BLaER1 (cell line): Measurements from ENCODE around the gene PFN3.
A peak's percentile ranks its signal among the peaks of the same experiment; 100 is the strongest.
"Not testable (repeated sequence)": the region's sequence is repeated elsewhere in the genome, so short reads cannot be mapped to it uniquely, and the experiment has no call there.

Experiments
- H3K27ac ChIP-seq: shearing (Covaris generic); formaldehyde crosslinking; 2 replicates; pipeline ENCODE4 v1.8.1; 2022
- H3K27me3 ChIP-seq: shearing (Covaris generic); formaldehyde crosslinking; 2 replicates; pipeline ENCODE4 v1.8.1; 2022
- H3K36me3 ChIP-seq: shearing (Covaris generic); formaldehyde crosslinking; 2 replicates; pipeline ENCODE4 v1.8.1; 2022
- H3K4me1 ChIP-seq: shearing (Covaris generic); formaldehyde crosslinking; 2 replicates; pipeline ENCODE4 v1.8.1; 2022
- H3K4me2 ChIP-seq: shearing (Covaris generic); formaldehyde crosslinking; 2 replicates; pipeline ENCODE4 v1.8.1; 2022
- H3K4me3 ChIP-seq: shearing (Covaris generic); formaldehyde crosslinking; 2 replicates; pipeline ENCODE4 v1.8.1; 2022
- H3K9ac ChIP-seq: shearing (Covaris generic); formaldehyde crosslinking; 2 replicates; pipeline ENCODE4 v1.8.1; 2022
- H3K9me3 ChIP-seq: shearing (Covaris generic); formaldehyde crosslinking; 2 replicates; pipeline ENCODE4 v1.8.1; 2022
- H4K20me1 ChIP-seq: shearing (Covaris generic); formaldehyde crosslinking; 2 replicates; pipeline ENCODE4 v1.8.1; 2022
- Cebpa-rat ChIP-seq: shearing (Covaris generic); IDR thresholded peaks from 2 replicates; pipeline ENCODE4 v1.8.1; 2022

PFN3 gene

GRCh38 chr5:177425801-177426565 is 25.5 kb upstream of the PFN3 start:
- TF ChIP-seq Cebpa-rat = no peak
- Histone ChIP-seq H3K36me3 (no peaks in the 10 kb centered on the region), H3K4me1 (peaks cover 48% of the 10 kb centered on the region), H3K4me3 (peak overlapping the region; percentile 97), H3K4me2 (peak overlapping the region; percentile 88), H3K27me3 (no peaks in the 10 kb centered on the region), H3K27ac (peak overlapping the region; percentile 71), H4K20me1 (peaks cover 20% of the 10 kb centered on the region), H3K9ac (peak overlapping the region; percentile 73), H3K9me3 (no peaks in the 10 kb centered on the region)

GRCh38 chr5:177425196-177425800 is 24.8 kb upstream of the PFN3 start:
- Histone ChIP-seq H3K9ac (peak overlapping the region; percentile 73), H3K4me1 (peaks cover 41% of the 10 kb centered on the region)
- no peak for TF ChIP-seq Cebpa-rat

DNA sequence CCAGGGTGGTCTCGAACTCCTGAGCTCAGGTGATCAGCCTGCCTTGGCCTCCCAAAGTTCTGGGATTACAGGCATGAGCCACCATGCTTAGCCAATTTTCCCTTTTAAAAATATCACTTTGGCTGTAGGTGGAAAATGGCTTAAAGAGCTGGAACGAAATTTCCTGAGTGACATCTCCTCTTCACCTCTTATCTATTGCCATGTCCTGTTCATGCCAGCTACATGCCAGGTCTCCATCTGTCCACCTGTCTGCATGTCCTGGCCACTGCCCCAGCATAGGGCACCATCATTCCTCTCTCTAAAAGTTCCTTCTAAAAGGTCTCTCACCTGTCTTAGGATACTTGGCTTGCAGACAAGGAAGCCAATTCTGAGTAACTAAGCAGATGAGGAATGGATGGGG is 23.2 kb upstream of the PFN3 start:
- Histone ChIP-seq H3K27ac (no peak overlapping the region), H3K27me3 (no peaks in the 10 kb centered on the region), H3K4me2 (no peak overlapping the region), H3K4me1 (peaks cover 25% of the 10 kb centered on the region), H3K36me3 (no peaks in the 10 kb centered on the region), H3K9ac (no peak overlapping the region), H3K4me3 (no peak overlapping the region), H4K20me1 (peaks cover 16% of the 10 kb centered on the region), H3K9me3 (no peaks in the 10 kb centered on the region)
- no peak for TF ChIP-seq Cebpa-rat

More at GRCh38 chr5:177425196-177425800, 24.8 kb upstream of the PFN3 start:
- Histone ChIP-seq H3K4me3 (peak overlapping the region; percentile 67), H3K4me2 (peak overlapping the region; percentile 88), H3K27ac (peak overlapping the region; percentile 71), H3K27me3 (no peaks in the 10 kb centered on the region), H4K20me1 (peaks cover 20% of the 10 kb centered on the region), H3K36me3 (no peaks in the 10 kb centered on the region), H3K9me3 (no peaks in the 10 kb centered on the region)

DNA sequence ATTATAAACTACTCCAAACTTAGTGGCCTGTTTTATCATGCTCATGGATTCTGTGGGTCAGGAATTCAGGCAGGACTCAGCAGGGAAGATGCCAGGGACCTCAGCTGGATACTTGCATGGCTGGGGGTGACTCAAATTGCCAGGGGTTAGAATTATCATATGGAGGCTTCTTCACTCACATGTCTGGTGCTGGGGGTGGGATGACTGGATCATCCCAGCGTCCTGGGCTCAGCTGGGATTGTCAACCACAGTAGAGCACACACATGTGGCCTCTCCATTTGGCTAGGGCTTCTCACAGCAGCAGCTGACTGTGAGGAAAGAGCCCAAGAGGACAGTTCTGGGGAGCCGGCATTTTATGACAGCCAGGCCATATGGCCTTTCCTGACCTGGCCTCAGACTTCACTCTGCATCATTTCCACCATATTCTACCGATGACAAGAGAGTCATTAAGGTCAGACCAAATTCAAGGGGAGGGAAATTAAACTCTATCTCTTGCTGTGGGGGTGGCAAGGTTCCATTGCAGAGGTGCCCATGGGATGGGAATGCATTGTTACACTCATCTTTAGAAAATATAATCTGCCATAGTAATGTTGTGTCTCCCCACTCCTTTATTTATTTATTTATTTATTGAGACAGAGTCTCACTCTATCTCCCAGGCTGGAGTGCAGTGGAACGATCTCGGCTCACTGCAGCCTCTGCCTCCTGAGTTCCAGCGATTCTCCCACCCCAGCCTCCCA is 20.8 kb upstream of the PFN3 start:
- no peak overlapping the region for H3K4me3 ChIP-seq
- H3K27ac ChIP-seq = no peak overlapping the region
- no peaks in the 10 kb centered on the region for H3K36me3 ChIP-seq
- no peak for TF ChIP-seq Cebpa-rat
- no peaks in the 10 kb centered on the region for H3K9me3 ChIP-seq
- H3K4me1 ChIP-seq = peaks cover 9% of the 10 kb centered on the region
- no peak overlapping the region for H3K9ac ChIP-seq
- no peak overlapping the region for H3K4me2 ChIP-seq
- H4K20me1 ChIP-seq = no peaks in the 10 kb centered on the region
- H3K27me3 ChIP-seq = no peaks in the 10 kb centered on the region

GRCh38 chr5:177420472-177420871 is 20.0 kb upstream of the PFN3 start:
- H3K4me1 ChIP-seq, H3K9ac ChIP-seq, H3K9me3 ChIP-seq, H3K4me2 ChIP-seq, H3K27ac ChIP-seq, H3K4me3 ChIP-seq, H3K36me3 ChIP-seq, H4K20me1 ChIP-seq, H3K27me3 ChIP-seq: not testable (repeated sequence)

GRCh38 chr5:177419046-177419445 is 18.6 kb upstream of the PFN3 start:
- no peak overlapping the region for H3K27ac ChIP-seq
- H4K20me1 ChIP-seq = no peaks in the 10 kb centered on the region
- H3K4me2 ChIP-seq = no peak overlapping the region
- TF ChIP-seq Cebpa-rat = no peak
- no peak overlapping the region for H3K4me3 ChIP-seq
- no peaks in the 10 kb centered on the region for H3K9me3 ChIP-seq
- no peak overlapping the region for H3K9ac ChIP-seq
- no peaks in the 10 kb centered on the region for H3K4me1 ChIP-seq
- H3K27me3 ChIP-seq = no peaks in the 10 kb centered on the region
- H3K36me3 ChIP-seq = no peaks in the 10 kb centered on the region

DNA sequence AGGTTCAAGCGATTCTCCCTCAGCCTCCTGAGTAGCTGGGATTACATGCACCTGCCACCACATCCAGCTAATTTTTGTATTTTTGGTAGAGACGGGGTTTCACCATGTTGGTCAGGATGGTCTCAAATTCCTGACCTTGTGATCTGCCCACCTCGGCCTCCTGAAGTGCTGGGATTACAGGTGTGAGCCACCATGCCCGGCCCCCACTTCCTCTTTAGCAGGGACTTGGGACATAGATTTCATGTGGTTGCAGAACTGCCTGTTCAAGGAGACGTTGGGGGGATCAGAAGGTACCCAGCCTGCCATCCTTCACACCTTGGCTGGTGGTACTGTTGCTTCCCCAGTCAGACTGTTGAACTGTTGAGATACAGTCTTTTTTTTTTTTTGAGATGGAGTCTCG is 16.6 kb upstream of the PFN3 start:
- not testable (repeated sequence) for H3K27me3 ChIP-seq

DNA sequence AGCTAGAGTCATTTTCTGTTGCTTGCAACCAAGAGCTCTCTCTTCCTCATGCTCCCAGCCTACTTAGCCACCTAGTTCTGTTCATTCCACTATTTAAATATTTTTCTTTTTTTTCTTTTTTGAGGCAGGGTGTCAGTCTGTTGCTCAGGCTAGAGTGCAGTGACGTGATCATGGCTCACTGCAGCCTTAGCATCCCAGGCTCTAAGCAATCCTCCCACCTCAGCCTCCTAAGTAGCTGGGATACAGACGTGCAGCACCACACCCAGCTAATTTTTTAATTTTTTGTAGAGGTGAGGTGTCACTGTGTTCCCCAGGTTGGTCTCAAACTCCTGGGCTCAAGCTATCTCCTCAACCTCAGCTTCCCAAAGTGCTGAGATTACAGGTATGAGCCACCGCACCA is 14.0 kb upstream of the PFN3 start:
- no peak overlapping the region for H3K4me2 ChIP-seq
- no peaks in the 10 kb centered on the region for H3K9me3 ChIP-seq
- no peak for TF ChIP-seq Cebpa-rat
- H3K36me3 ChIP-seq = no peaks in the 10 kb centered on the region
- no peaks in the 10 kb centered on the region for H4K20me1 ChIP-seq
- H3K9ac ChIP-seq = no peak overlapping the region
- H3K27me3 ChIP-seq = no peaks in the 10 kb centered on the region
- no peak overlapping the region for H3K27ac ChIP-seq
- no peak overlapping the region for H3K4me3 ChIP-seq
- peaks cover 15% of the 10 kb centered on the region for H3K4me1 ChIP-seq

More for the DNA sequence above, 16.6 kb upstream of the PFN3 start:
- H3K36me3 ChIP-seq, H3K27ac ChIP-seq, H3K9ac ChIP-seq, H3K4me2 ChIP-seq, H4K20me1 ChIP-seq, H3K4me3 ChIP-seq, H3K9me3 ChIP-seq: not testable (repeated sequence)
- H3K4me1 ChIP-seq = peaks cover 11% of the 10 kb centered on the region

GRCh38 chr5:177412603-177413233 is 12.3 kb upstream of the PFN3 start:
- Histone ChIP-seq H3K4me2 (peak overlapping the region; percentile 10; the same call in 1 of the 2 replicates), H3K9ac (no peak overlapping the region), H3K4me3 (no peak overlapping the region), H3K4me1 (peaks cover 15% of the 10 kb centered on the region), H3K27me3 (no peaks in the 10 kb centered on the region), H3K9me3 (no peaks in the 10 kb centered on the region), H4K20me1 (no peaks in the 10 kb centered on the region), H3K27ac (no peak overlapping the region), H3K36me3 (no peaks in the 10 kb centered on the region)
- TF ChIP-seq Cebpa-rat = no peak

DNA sequence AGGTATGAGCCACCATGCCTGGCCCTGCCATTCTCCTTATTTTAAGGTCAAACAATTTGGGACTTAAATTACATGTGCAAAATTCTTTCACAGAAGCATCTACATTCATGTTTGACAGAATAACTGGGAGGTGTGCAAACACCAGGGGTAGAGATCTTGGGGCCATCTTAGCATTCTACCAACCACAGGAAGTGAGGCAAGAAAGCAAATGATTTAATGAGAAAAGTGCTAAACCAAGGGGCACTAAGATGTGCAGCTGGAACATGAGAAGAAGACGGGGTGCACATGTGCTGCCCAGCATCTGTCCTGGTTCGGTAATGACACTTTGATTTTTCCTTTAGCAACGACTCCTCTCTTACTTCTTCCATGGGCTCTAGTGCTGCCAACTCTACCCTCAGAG is 10.1 kb upstream of the PFN3 start:
- Histone ChIP-seq H3K36me3 (no peaks in the 10 kb centered on the region), H3K4me3 (no peak overlapping the region), H3K27me3 (no peaks in the 10 kb centered on the region), H3K27ac (no peak overlapping the region), H3K4me1 (peaks cover 28% of the 10 kb centered on the region), H3K9ac (no peak overlapping the region), H3K9me3 (no peaks in the 10 kb centered on the region), H4K20me1 (no peaks in the 10 kb centered on the region), H3K4me2 (no peak overlapping the region)
- no peak for TF ChIP-seq Cebpa-rat
